Activated effector memory CD4-positive, alpha-beta T cell treated with Interleukin-2 at 50 U/mL for 16 hours (primary cell): ENCODE measurements around the gene AKAP5.
A peak's percentile ranks its signal among the peaks of the same experiment; 100 is the strongest.
"Not testable (repeated sequence)": the region's sequence is repeated elsewhere in the genome, so short reads cannot be mapped to it uniquely, and the experiment has no call there.

Source experiments
- DNase-seq: peaks from one replicate; pipeline ENCODE4 v3.0.0-alpha.2; 2020

The AKAP5 gene

GRCh38 chr14:64503434-64504309 is 38.4 kb downstream of the AKAP5 start, which contains the start of gene ZBTB25:
ZBTB25 (minus strand) TSS chr14:64503838; CDS start chr14:64490533, 13,305 bp downstream.
- peak; percentile 90 for DNase-seq

GRCh38 chr14:64504310-64504896 is 39.1 kb downstream of the AKAP5 start, which contains the start of gene ZBTB1:
ZBTB1 (plus strand) TSS chr14:64504770; CDS start chr14:64521505, 16,735 bp downstream.
- peak; percentile 80 for DNase-seq

- peak; percentile 78 for DNase-seq
Measured at GRCh38 chr14:64504897-64505794, 39.8 kb downstream of the AKAP5 start.

- no peak for DNase-seq
Measured at GRCh38 chr14:64506721-64507120, 41.4 kb downstream of the AKAP5 start.

- DNase-seq = no peak
Measured at GRCh38 chr14:64507376-64508156, 42.3 kb downstream of the AKAP5 start.

- no peak for DNase-seq
Measured at GRCh38 chr14:64508215-64508776, 43.0 kb downstream of the AKAP5 start.

GRCh38 chr14:64509036-64509435 is 43.7 kb downstream of the AKAP5 start:
- DNase-seq = no peak

- peak; percentile 40 for DNase-seq
Measured at GRCh38 chr14:64510825-64511671, 45.7 kb downstream of the AKAP5 start.

GRCh38 chr14:64513271-64513670 is 48.0 kb downstream of the AKAP5 start:
- no peak for DNase-seq

GRCh38 chr14:64515053-64515452 is 49.8 kb downstream of the AKAP5 start:
- DNase-seq = no peak

- DNase-seq = no peak
Measured at GRCh38 chr14:64516969-64517368, 51.7 kb downstream of the AKAP5 start.

GRCh38 chr14:64517667-64518066 is 52.4 kb downstream of the AKAP5 start:
- not testable (repeated sequence) for DNase-seq

GRCh38 chr14:64518229-64518628 is 52.9 kb downstream of the AKAP5 start:
- DNase-seq = no peak

GRCh38 chr14:64520699-64521098 is 55.4 kb downstream of the AKAP5 start:
- no peak for DNase-seq

GRCh38 chr14:64522591-64523355 is 57.5 kb downstream of the AKAP5 start:
- DNase-seq = no peak
